NCI-H345 treated with DMSO at 0.1 percent for 48 hours (cell line): ENCODE results near the gene MBP.

Experiments
- DNase-seq: peaks from one replicate; lab custom pipeline; 2025; ENCODE audit not compliant: unreplicated experiment; lab: John Stamatoyannopoulos, UW

MBP gene

DNA sequence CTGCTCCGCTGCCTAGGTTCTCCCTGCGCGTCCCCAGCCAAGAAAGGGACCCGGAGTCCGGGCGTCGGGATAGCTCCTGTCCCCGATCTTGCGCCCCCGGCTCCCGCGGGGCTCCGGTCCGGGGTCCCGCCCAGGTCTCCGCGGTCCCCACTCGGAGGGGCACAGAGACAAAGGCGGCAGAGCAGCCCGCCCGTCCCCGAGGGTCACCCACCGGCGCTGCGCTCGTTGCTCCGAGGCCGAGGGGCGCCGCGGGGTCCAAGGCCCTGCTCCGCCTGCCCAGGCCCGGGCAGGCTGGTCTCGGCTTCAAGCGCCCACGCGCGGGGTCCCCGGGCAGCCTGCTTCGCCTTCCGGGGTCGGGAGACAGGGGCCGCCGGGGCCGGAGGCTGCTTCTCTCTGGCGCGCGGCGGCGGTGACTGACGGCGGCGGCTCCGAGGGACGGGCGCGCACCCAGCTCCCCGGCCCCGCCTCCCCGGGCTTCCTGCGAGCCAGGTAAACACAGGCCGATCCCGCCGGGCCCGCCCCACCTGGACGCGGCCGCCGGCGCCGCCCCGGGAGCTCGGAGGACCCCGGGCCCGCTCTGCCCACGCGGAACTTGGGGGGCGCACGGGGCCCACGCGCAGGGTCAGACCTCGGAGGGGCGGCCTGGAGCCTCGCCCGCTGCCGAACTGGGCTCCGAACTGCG, at the start of gene MBP:
TSS of gene MBP (minus strand) at position 415 of the 682 bp plus-strand sequence. CDS start 27,522 bp downstream, outside the sequence.
- DNase-seq = peak; percentile 62

DNA sequence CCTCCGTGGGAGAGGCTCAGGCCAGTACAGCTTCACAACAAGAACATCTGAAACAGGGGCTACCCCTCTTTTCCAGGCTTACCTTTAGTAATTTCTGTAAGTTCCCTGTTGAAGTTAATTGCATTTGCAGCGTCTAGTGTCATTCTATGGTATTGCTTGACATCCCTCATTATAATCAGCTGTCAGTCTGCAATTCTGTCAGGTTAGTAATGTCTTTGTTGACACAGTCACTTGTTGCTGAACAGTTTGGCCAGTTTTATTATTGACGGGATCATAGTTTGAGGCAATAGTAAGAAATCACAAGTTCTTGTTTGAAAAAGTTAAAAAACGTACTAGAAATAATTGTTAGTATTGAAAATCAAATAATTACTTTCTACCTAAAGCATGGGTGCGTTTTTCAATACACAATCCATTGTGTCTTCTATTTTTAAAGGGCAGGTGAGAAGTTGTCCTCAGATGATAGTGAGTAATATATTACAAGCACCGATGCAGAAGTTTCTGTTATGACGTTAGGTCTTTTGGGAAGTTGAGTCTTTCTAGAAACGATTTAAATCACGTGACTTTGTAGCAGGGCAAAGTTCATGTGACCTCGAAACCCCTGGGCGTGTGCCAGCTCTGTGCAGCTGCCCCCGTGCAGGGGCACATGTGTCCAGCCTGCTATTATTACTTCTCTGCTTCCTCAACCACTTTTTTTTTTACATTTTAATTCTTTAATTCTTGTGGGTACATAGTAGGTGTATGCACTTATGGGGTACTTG, 49.5 kb upstream of the MBP start:
- DNase-seq = no peak

DNA sequence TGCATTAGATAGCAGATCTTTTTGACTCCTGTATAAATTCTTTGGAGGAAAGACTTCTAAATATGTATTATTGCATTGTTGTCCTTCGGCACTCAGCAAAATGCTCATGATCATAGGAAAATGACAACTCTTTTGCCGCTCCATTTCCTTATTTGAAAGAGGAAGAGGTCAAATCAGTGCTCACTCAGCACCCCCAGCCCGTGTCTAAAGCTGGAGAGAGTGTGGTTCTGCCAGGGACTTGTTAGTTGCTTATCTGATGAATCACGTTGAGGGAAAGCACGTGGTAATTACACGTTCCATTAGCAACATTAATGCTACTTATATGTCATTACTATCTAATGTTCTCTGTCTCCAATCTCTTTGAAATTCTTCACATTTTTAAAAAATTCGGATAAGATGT, 46.0 kb upstream of the MBP start:
- no peak for DNase-seq

DNA sequence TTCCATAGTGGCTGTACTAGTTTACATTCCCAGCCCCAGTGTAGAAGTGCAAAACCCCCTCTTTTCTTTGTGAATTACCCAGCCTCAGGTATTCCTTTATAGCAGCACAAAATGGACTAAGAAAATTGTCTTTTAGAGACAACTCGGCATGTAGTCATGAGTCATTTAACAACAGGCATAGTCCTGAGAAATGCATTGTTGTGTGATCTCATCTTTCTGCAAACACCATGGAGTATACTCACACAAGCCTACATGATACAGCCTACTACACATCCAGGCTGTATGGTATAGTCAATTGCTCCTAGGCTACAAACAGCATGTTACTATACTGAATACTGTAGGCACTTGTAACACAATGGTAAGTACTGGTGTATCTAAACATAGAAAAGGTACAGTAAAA, 44.4 kb upstream of the MBP start:
- no peak for DNase-seq

DNA sequence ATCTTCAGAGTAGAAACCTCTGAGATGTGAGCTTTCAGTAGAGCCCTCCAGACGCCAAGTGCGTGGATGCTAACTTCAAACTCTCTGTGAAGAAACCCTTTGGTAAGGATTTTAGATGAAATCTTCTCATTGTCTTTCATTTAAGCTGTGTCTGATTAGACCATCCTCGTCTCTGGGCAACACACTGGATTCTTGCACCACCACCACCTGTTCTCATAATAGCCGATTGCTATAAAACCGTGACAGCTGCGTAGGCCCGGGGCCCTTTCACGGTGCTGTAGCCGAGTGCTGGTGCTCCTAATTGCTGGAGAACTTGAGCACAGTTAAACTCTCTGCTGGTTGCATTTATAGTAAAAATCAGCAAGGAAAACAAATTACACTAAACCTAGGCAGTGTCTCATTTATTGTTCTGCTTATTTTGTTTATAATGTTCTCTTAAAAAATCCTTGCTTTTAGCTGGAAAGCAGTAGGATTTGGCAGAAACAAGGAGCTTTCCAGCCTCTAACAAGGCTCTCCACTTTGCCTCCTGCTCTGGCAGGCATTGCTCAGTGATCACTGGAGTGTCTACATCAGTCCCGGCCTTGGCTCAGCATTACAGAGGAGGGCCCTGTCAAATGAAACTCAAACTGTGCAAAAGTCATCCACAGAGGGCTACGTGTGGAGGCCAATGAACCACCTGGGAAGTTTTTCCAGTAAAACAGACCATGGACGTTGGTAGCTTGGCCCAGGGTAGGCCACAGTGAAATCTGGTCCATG, 40.9 kb upstream of the MBP start:
- no peak for DNase-seq

DNA sequence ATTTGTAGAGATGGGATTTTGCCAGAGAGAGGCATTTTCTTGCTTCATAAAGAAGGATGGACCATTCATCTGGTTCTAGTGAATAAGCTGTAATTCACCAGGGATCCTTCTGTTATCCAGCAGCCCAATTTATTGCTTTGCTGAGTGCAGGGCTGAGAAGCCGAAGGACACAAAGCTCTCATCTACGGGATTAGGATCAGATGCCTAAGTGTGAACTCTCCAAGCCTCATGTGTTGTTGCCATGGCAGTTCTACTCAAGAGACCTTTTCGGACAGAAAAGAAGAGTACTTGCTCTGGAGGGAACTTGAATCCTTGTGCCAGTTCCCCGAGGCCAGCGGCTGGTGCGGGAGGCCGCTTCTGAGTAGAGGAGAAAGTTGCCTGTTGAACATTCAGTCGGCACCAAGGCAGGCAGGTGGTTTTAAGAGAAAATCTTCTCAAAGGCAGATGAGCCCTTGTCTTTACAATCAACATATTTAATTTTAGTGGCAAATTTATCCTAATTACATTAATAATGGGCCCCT, 38.4 kb upstream of the MBP start:
- DNase-seq = no peak

DNA sequence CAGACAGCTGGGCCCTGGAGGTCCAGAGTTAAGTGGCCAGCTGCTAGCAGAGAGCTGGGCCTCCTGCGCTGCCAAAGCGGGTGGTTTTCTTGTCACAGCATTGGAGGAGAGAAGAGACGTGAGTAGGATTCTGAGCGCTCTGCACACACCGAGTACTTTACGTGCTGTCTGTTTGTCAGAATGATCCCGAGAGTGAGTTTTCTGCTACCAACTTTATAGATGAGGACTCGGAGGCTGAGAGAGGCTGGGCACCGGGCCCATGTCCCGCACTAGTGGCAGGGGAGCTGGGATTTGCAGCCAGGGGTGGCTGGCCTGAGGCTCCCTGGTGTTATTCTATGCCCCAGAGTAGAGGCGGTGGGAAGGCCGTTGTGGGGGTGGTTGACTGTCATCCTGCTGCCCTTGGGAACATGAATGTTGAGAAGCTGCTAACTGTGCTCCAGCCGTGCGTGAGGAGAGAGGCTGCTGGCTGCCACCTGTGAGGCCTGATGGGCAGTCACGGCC, 36.3 kb upstream of the MBP start:
- no peak for DNase-seq

DNA sequence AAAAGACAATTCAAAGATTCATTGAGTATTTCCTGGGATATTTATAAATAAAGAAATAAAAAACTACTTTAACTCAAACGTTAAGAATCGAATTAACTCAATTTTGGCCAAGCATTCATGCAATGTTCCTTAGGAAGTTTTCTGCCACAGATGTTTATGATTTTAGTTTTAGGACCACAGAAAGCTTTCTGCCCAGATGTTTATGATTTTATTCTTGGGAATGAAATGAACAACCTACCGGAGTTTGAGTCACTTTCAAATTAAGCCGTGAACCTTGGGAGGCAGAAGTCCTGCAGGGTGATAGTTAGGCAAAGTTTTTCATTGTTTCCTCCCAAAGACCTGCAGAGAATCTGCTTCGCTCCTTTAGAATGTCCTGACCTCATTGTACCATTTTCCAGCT, 34.7 kb upstream of the MBP start:
- no peak for DNase-seq

DNA sequence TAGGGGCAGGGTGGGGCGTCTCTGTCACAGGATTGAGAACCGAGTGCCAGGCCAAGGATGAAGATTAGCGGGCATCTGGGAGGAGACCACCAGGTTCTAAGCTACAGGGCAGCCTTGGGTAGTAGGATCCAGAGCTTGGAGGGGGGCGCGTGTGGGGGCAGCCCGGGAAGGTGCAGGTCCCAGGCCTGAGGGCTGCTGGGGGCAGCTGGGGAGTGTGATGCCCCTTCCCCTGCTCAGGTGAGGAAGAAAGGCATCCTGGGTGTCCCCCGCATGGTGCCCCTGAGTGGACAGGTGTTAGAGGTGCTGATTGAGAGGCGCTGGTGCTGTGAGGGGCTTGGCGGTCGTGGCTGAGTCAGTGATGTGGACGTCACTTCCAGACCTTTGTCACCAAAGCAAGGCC, 33.9 kb upstream of the MBP start:
- no peak for DNase-seq

DNA sequence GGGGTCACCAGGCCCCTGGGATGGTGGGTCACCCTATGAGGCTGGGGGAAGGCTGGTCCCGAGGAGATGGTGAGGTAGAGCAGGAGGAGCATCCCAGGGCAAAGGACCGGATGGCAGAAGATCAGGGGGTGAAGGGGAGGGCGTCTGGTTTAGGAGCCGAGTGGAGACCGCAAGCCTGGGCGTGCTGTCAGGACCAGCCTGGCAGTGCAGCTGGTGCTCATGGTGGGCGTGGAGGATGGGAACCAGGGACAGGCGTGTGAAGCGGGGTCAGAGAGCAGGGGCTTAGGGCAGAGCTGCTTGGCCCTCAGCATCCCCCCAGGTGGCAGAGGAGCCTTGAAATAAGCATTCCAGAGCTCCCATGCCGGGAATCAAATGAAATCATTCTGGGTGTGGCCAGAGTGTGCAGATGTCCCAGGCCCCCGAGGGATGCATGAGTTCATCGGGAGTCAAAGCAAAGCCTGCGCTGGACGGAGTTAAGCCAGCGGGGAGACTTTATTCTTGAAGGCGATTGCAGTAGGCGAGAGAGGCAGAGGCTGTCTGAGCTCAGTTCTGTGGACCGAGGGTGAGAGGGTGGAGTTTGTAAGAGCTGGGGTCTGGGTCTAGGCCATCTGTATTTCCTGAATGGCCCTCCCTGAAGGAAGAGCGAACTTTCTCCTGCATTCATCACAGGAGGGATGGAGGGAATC, 33.1 kb upstream of the MBP start:
- no peak for DNase-seq

DNA sequence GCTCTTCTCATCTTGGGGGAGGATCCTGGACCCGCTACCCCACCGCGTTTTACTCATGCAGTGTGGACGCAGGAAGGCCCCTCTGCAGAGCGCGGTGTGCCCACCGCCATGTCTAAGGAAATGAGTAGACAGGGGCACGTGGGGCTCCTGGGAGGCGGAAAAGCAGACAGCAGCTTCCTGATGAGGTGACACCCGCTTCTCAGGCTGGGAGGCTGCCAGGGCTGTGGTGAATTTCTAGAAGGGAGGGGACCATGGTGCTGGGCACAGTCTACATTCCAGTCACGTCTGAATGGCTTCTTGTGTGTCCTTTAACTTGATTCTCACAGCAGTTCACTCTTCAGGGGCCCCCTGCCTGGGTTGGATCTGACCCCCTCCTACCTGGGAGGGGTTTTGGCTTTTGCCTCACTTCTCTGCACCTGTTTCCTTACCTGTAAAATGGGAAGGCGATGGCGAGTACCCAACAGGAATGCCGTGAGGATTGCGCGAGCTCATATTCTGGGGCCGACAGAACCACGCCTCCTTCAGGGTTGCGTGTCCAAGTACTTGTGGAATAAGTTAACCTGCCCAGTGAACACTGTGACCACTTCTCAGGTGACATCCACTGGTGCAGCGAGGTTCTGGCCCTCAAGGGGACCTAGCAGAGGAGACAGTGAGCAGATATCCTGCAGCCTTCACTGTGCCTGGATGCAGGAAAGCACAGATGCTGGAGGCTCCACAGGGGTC, 32.3 kb upstream of the MBP start:
- DNase-seq = no peak

DNA sequence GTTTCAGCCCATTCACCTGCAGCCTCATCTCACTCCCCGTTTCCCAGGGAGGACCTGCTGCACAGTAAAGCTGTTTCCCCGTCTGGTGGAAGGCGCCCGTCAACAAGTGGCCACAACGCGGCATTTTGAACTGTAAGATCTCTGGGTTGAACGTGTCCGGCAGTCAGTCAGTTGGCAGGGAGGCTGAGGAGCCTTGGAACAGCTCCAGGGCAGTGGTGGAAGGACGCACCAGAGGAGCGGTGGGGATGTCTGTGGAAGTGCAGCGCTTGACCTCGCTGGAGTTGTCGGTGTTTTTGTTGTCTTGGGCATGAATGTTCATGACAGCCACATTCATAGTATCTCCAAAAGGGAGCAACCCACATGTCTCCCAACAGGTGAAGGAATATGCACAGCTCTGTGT, 31.4 kb upstream of the MBP start:
- no peak for DNase-seq

DNA sequence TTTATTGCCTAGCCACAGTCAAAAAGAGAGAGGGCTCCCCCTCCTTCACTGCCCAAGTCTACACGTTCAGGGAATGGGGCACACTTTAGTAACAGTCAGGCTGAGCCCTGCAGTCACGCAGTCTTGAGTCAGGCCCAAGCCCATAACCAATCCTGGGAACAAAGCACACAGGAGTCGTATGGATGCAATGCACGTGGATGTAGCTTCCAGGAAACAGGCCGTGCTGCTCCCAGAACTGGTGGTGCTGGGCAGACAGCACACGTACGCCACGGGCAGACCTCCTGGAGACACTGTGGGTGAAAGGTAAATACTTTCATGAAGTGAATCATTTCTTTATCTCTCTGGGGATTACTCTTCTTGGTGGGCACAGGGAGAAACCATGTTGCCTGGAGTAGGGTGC, 30.0 kb upstream of the MBP start:
- DNase-seq = no peak

DNA sequence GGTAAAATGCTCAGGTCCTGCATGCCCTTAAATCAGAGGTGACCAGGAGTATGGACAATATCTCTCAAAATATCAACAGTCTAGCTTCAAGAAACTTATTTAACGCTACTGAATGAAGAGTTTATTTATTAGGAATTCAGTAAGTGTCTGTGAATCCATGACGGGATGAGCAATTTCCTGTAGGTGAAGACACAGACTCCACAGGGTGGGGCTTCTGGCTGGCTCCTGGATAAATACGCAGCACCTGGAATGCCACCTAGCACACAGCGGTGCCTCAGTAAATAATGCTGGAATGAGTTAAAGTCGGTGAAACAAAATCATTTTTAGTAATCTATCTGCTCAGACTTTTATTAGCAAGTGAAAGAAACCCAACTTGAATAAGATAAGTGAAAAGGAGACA, 29.4 kb upstream of the MBP start:
- no peak for DNase-seq

DNA sequence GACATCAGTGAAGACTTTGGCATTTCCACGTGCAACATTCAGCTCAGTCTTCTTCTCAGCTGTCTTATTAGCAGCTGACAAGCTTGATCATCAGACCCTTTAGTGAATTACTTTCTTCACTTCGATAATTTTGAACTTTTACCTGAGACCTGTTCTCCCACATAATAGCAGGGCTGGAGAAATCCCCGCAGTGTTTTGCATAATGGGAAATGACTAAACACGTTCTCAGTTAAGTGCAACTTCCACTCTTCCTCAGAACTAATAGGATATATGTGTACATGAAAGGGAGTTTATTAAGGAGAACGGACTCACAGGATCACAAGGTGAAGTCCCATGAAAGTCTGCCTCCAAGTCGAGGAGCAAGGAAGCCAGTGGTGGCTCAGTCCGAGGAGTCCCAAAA, 28.8 kb upstream of the MBP start:
- no peak for DNase-seq

DNA sequence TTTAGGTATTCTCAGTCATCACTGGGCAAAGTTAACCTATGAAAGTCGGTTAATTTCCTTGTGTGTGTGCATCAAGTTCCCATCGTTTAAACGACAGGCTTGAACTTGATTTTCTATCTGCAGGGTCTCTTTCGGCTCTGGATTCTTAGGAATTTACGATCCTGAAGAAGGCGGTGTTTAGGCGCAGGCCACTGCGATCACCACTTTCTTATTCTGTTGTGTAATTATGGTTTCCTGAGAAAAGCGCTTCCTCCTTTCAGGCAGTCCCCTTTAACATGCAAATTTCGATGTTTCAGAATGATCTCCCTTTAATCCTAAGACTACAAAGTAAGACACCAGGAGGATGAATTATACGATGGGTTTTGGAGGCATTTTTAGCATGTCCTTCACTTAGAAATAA, 27.9 kb upstream of the MBP start:
- no peak for DNase-seq

DNA sequence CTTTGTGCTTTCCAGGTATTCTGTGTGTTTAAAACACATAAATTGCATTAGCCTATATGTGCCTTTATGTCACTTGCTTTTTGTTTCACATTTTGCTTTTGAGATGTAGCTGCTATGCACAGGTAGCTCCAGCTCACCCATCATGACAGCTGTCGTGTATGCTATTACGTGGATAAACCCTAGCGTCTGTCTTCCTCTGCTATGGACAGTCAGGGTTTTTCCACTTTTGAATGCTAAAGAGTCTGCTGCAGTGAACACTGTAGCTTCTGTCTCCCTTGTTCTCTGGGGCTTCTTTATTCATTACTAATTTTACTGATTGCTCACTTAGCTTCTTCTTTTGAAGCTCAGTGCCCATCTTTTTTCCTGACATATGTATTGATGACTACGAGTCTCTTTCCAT, 24.7 kb upstream of the MBP start:
- DNase-seq = no peak

DNA sequence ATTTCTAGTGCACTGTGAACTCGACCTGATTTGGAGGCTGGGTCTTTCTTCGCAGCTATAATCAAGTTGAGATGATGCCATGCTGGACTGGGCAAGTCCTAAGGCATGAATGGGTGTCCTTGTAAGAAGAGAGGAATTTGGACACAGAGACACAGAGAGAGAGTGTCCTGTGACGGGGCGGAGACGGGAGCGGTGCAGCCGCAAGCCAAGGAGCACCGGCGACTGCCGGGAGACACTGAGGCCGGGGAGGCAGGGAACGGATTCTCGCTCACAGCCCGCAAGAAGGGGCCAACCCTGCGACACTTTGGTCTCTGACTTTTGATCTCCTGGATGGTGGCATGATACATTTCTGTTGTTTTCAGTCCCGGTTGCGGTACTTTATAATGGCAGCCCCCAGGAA, 22.4 kb upstream of the MBP start:
- DNase-seq = no peak

DNA sequence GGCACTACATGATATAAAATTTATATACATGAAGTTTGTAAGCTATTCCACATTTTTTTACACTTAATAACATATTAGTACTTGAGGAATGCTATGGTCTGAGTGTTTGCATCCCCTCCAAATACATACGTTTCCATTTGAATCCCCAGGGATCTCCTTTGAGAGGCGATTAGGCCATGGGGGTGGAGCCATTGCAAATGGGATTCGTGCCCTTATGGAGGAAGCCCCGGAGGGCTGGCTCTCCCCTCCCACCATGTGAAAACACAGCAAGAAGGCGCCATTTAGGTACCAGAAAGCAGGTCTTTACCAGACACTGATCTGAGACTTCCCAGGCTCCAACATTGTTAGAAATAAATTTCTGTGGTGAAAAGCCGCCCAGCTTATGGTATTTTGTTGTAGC, 20.8 kb upstream of the MBP start:
- DNase-seq = no peak

DNA sequence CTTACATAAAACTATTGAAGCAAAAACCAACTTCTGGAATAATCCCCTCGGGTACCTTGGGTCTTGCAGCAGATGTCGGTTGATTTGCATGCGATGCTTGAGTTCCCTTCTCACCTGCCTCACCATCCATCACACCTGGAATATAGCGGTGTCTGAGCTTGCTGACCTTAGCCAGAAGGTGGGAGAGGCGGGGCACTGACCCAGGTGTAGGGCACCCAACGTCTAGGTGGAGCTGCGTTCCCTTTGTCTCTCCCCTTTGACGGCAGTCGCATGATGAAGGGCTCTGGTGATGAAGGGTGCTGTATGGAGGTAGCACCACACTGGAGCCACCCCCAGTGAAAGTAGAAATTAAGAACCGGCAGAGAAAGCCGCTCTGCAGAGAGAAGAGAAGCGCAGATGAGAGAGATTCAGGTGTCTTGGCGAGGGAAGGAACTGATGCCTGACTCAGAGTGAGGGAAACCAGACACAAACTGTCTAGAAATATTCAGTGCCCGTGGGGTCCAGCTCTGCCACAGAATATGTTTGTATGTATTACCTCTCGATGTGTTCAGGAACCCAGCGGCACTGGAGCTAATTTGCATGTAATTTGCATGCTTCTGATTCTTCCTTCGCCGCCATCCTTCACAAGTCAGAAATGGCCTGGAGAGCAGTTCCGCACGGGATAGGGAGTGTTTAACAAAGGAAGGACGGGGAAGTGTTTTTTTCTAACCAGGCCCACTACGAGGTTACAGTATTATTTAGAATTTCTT, 19.4 kb upstream of the MBP start:
- no peak for DNase-seq
